H1 (cell line): ENCODE data around the gene CDKN1B. TPM values are rescaled to one million over a fixed set of nuclear protein-coding genes. Genes with fewer than 3 reads are reported as not detected.

ENCODE experiments used
- CHD2 ChIP-seq: IDR thresholded peaks from 2 replicates; pipeline ENCODE4 v1.6.1; 2012; ENCODE audit warnings: low read length, improper control_type of control experiment
- POU5F1 ChIP-seq: IDR thresholded peaks from 2 replicates; pipeline ENCODE4 v1.6.1; 2011; ENCODE audit warnings: low read depth, mild to moderate bottlenecking, low read length, moderate library complexity
- RAD21 ChIP-seq, 2 experiments: IDR thresholded peaks in 1 of 2; conservative IDR thresholded peaks in 1 of 2; 2 replicates each; pipeline ENCODE4 v1.6.1; 2011; ENCODE audit warnings: low read depth in 2 of 2, low read length in 2 of 2, improper control_type of control experiment in 1 of 2, inconsistent platforms in 1 of 2, mild to moderate bottlenecking in 1 of 2, moderate library complexity in 1 of 2
- RXRA ChIP-seq: IDR thresholded peaks from 2 replicates; pipeline ENCODE4 v1.6.1; 2011; ENCODE audit warnings: low read depth, mild to moderate bottlenecking, low read length, moderate library complexity; ENCODE audit not compliant: insufficient read depth
- SP1 ChIP-seq: IDR thresholded peaks from 2 replicates; pipeline ENCODE4 v1.6.1; 2011; ENCODE audit warnings: low read depth, low read length
- TCF12 ChIP-seq: IDR thresholded peaks from 2 replicates; pipeline ENCODE4 v1.6.1; 2011; ENCODE audit warnings: low read depth, mild to moderate bottlenecking, low read length
- polyA plus RNA-seq, 7 experiments: library from polyadenylated mRNA; depleted of rRNA in 3 of 7; stranded (reverse) in 5 of 7; unstranded in 2 of 7; fragments of >200 nt in 5 of 7; fragments of 200-250 nt in 2 of 7; gene quantifications; 1 replicate in 5 of 7; 2 replicates in 1 of 7; 4 replicates in 1 of 7; pipeline versions ENCODE4 v1.2.1 to v1.2.3, GENCODE V29; 2011 to 2013; ENCODE audit warnings: missing spikeins in 2 of 7, mixed read lengths in 2 of 7
- total RNA-seq: library from RNA; stranded (reverse); fragmentation: NEBNext Ultra II Directional; extraction: Animal tissue kit (Norgen Biotek cat#: 25700); gene quantifications from 2 replicates; pipeline ENCODE4 v1.2.1, GENCODE V29; 2021
- TF ChIP-seq, protein P1 (sequence below): fragments of 300-600 bp; sonication (generic); IDR thresholded peaks from 2 replicates; pipeline ENCODE4 v1.7.1; 2012; ENCODE audit warnings: low read length, moderate library complexity, mild to moderate bottlenecking, inconsistent platforms; ENCODE audit not compliant: insufficient replicate concordance
- TF ChIP-seq, protein P2 (sequence below): IDR thresholded peaks from 2 replicates; pipeline ENCODE4 v1.6.1; 2011; ENCODE audit warnings: low read depth, mild to moderate bottlenecking, low read length; ENCODE audit not compliant: insufficient read depth

Gene CDKN1B
- total and polyA plus RNA-seq, 2 of the 8 experiments (the other 6 are each of a cell fraction or from before 2014, with no cell fraction given) = 6.5 to 27.2 TPM

DNA sequence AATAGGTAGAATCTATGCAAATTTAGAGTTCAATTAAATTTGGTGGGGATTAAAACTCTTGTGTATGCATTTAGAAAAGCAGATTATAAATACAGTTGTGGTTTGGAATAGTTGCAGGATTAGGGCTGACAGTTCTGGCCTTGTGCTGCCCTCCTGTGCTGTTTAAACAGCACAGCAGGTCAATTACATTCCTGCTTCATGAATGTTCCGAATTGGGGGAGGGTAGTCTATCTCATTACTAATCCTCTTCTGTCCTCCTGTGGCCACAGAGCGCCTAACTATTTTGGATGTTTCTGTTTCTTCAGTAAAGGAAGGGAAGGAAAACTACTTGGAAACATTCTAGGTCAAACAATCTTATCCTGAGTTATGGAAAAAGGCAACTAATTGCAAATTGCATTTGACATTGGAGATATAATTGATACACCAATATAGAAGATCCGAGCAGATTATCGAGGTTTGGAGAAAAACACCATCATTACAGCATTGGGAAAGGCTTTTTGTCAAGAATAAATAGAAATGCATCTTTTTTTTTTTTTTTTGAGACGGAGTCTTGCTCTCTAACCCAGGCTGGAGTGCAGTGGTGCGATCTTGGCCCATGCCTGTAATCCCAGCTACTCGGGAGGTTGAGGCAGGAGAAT, 12.5 kb upstream of the CDKN1B start (continued):
- TF ChIP-seq, protein P1, sequence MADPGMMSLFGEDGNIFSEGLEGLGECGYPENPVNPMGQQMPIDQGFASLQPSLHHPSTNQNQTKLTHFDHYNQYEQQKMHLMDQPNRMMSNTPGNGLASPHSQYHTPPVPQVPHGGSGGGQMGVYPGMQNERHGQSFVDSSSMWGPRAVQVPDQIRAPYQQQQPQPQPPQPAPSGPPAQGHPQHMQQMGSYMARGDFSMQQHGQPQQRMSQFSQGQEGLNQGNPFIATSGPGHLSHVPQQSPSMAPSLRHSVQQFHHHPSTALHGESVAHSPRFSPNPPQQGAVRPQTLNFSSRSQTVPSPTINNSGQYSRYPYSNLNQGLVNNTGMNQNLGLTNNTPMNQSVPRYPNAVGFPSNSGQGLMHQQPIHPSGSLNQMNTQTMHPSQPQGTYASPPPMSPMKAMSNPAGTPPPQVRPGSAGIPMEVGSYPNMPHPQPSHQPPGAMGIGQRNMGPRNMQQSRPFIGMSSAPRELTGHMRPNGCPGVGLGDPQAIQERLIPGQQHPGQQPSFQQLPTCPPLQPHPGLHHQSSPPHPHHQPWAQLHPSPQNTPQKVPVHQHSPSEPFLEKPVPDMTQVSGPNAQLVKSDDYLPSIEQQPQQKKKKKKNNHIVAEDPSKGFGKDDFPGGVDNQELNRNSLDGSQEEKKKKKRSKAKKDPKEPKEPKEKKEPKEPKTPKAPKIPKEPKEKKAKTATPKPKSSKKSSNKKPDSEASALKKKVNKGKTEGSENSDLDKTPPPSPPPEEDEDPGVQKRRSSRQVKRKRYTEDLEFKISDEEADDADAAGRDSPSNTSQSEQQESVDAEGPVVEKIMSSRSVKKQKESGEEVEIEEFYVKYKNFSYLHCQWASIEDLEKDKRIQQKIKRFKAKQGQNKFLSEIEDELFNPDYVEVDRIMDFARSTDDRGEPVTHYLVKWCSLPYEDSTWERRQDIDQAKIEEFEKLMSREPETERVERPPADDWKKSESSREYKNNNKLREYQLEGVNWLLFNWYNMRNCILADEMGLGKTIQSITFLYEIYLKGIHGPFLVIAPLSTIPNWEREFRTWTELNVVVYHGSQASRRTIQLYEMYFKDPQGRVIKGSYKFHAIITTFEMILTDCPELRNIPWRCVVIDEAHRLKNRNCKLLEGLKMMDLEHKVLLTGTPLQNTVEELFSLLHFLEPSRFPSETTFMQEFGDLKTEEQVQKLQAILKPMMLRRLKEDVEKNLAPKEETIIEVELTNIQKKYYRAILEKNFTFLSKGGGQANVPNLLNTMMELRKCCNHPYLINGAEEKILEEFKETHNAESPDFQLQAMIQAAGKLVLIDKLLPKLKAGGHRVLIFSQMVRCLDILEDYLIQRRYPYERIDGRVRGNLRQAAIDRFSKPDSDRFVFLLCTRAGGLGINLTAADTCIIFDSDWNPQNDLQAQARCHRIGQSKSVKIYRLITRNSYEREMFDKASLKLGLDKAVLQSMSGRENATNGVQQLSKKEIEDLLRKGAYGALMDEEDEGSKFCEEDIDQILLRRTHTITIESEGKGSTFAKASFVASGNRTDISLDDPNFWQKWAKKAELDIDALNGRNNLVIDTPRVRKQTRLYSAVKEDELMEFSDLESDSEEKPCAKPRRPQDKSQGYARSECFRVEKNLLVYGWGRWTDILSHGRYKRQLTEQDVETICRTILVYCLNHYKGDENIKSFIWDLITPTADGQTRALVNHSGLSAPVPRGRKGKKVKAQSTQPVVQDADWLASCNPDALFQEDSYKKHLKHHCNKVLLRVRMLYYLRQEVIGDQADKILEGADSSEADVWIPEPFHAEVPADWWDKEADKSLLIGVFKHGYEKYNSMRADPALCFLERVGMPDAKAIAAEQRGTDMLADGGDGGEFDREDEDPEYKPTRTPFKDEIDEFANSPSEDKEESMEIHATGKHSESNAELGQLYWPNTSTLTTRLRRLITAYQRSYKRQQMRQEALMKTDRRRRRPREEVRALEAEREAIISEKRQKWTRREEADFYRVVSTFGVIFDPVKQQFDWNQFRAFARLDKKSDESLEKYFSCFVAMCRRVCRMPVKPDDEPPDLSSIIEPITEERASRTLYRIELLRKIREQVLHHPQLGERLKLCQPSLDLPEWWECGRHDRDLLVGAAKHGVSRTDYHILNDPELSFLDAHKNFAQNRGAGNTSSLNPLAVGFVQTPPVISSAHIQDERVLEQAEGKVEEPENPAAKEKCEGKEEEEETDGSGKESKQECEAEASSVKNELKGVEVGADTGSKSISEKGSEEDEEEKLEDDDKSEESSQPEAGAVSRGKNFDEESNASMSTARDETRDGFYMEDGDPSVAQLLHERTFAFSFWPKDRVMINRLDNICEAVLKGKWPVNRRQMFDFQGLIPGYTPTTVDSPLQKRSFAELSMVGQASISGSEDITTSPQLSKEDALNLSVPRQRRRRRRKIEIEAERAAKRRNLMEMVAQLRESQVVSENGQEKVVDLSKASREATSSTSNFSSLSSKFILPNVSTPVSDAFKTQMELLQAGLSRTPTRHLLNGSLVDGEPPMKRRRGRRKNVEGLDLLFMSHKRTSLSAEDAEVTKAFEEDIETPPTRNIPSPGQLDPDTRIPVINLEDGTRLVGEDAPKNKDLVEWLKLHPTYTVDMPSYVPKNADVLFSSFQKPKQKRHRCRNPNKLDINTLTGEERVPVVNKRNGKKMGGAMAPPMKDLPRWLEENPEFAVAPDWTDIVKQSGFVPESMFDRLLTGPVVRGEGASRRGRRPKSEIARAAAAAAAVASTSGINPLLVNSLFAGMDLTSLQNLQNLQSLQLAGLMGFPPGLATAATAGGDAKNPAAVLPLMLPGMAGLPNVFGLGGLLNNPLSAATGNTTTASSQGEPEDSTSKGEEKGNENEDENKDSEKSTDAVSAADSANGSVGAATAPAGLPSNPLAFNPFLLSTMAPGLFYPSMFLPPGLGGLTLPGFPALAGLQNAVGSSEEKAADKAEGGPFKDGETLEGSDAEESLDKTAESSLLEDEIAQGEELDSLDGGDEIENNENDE = peak; percentile 74
- TF ChIP-seq POU5F1 (0 out of 2 replicates have a peak, but pooled peaks have one; percentile 5), RAD21 (IDR thresholded peaks at IDR 0.05 in 1 of 2, conservative IDR thresholded peaks at IDR 0.05 in 1 of 2; ENCODE audit: low read depth in 2 of 2, low read length in 2 of 2) (peak; percentile 100), SP1 (0 out of 2 replicates have a peak, but pooled peaks have one; percentile 31), TCF12 (0 out of 2 replicates have a peak, but pooled peaks have one; percentile 71), RXRA (0 out of 2 replicates have a peak, but pooled peaks have one; percentile 30), CHD2 (peak; percentile 67)
- TF ChIP-seq, protein P2, sequence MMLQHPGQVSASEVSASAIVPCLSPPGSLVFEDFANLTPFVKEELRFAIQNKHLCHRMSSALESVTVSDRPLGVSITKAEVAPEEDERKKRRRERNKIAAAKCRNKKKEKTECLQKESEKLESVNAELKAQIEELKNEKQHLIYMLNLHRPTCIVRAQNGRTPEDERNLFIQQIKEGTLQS = peak; percentile 63; the same call in 1 of the 2 replicates
